OCI-LY1 (cell line): ENCODE data around the gene BRPF1.
"Not testable (repeated sequence)": the region's sequence is repeated elsewhere in the genome, so short reads cannot be mapped to it uniquely, and the experiment has no call there.

Experiments
- H2AFZ ChIP-seq: fragments of 200-600 bp; sonication (generic), shearing (Covaris generic); 2 replicates; pipeline ENCODE4 v1.6.0; 2014; ENCODE audit warnings: antibody characterized with exemption, mild to moderate bottlenecking, low read length
- H3F3A ChIP-seq: fragments of 200-600 bp; sonication (generic), shearing (Covaris generic); 2 replicates; pipeline ENCODE4 v1.6.0; 2014; ENCODE audit warnings: mild to moderate bottlenecking, antibody characterized with exemption, low read length, moderate library complexity; ENCODE audit not compliant: insufficient read depth
- H3K27ac ChIP-seq: fragments of 200-600 bp; sonication (generic); 2 replicates; pipeline ENCODE4 v1.5.1; 2014; ENCODE audit warnings: low read length, mixed run types, mild to moderate bottlenecking, low read depth; ENCODE audit not compliant: poor library complexity, severe bottlenecking
- H3K27me3 ChIP-seq: fragments of 200-600 bp; sonication (generic); 2 replicates; pipeline ENCODE4 v1.6.0; 2014; ENCODE audit warnings: antibody characterized with exemption, mild to moderate bottlenecking, low read length, moderate library complexity; ENCODE audit not compliant: insufficient read depth
- H3K36me3 ChIP-seq: fragments of 200-600 bp; sonication (generic); 2 replicates; pipeline ENCODE4 v1.6.1; 2014; ENCODE audit warnings: mild to moderate bottlenecking, antibody characterized with exemption, low read length, moderate library complexity, mixed read lengths; ENCODE audit not compliant: insufficient read depth
- H3K4me1 ChIP-seq: fragments of 200-600 bp; sonication (generic); 2 replicates; pipeline ENCODE4 v1.5.1; 2014; ENCODE audit warnings: mild to moderate bottlenecking, low read length, moderate library complexity; ENCODE audit not compliant: insufficient read depth, severe bottlenecking
- H3K4me2 ChIP-seq: fragments of 200-600 bp; sonication (generic), shearing (Covaris generic); 2 replicates; pipeline ENCODE4 v1.6.1; 2014; ENCODE audit warnings: low read length
- H3K4me3 ChIP-seq: fragments of 200-600 bp; sonication (generic); 2 replicates; pipeline ENCODE4 v1.5.1; 2014; ENCODE audit warnings: low read length, low read depth, mild to moderate bottlenecking, mixed read lengths; ENCODE audit not compliant: poor library complexity, severe bottlenecking
- H3K79me2 ChIP-seq: fragments of 200-600 bp; shearing (Covaris generic); 2 replicates; pipeline ENCODE4 v1.6.1; 2016; ENCODE audit warnings: mixed run types, low read length, mixed read lengths; ENCODE audit not compliant: insufficient read depth
- H3K9ac ChIP-seq: fragments of 200-600 bp; sonication (generic), shearing (Covaris generic); 2 replicates; pipeline ENCODE4 v1.6.1; 2014; ENCODE audit warnings: mild to moderate bottlenecking, low read length, mixed read lengths
- H3K9me2 ChIP-seq: fragments of 200-600 bp; sonication (generic), shearing (Covaris generic); 2 replicates; pipeline ENCODE4 v1.6.1; 2014; ENCODE audit warnings: low read depth, mild to moderate bottlenecking, low read length, mixed read lengths
- H3K9me3 ChIP-seq: fragments of 200-600 bp; shearing (Covaris generic); 2 replicates; pipeline ENCODE4 v1.6.1; 2014; ENCODE audit warnings: low read length, mixed read lengths
- H4K20me1 ChIP-seq: fragments of 200-600 bp; sonication (generic), shearing (Covaris generic); 2 replicates; pipeline ENCODE4 v1.6.0; 2016; ENCODE audit warnings: mild to moderate bottlenecking, low read length; ENCODE audit not compliant: insufficient read depth
- EZH2 ChIP-seq: fragments of 200-600 bp; sonication (generic), shearing (Covaris generic); IDR thresholded peaks from 2 replicates; pipeline ENCODE4 v1.8.0; 2017; ENCODE audit warnings: borderline replicate concordance, mixed run types, mild to moderate bottlenecking, antibody characterized with exemption, low read length, moderate library complexity, mixed read lengths
- TF ChIP-seq, protein P1 (sequence below): fragments of 200-600 bp; sonication (generic), shearing (Covaris generic); IDR thresholded peaks from 2 replicates; pipeline ENCODE4 v1.5.1; 2017; ENCODE audit warnings: mild to moderate bottlenecking, antibody characterized with exemption, low read length, moderate library complexity, mixed read lengths

Gene BRPF1

DNA sequence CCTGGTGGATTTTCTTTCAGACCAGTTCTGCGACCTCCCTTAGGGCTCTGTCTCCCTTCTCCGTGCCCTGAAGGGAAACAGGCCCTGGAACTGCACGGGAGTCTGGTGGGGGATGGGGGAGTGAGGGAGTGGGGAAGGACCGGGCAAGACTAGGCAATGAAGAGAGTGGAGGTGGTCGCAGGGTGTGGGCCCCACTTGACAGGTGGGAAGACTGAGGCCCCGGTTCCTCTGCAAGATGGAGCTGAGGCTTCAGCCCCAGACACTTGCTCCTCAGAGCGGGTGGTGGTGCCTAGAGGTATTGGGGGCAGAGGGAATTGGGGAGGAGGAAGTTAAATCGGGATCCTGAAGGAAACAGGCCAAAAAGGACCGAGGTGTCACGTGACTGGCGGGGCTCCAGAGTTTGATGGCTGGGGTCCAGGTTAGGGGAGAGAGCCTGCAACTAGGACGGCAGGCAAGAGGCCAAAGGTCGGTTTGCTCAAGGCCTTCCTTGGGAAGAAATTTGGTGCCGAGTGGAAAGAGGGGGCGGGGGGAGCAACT is 38.8 kb downstream of the BRPF1 start:
- Histone ChIP-seq H3K4me3 (no peak overlapping the region), H3K9ac (no peak overlapping the region), H3K79me2 (no peaks in the 10 kb centered on the region)

DNA sequence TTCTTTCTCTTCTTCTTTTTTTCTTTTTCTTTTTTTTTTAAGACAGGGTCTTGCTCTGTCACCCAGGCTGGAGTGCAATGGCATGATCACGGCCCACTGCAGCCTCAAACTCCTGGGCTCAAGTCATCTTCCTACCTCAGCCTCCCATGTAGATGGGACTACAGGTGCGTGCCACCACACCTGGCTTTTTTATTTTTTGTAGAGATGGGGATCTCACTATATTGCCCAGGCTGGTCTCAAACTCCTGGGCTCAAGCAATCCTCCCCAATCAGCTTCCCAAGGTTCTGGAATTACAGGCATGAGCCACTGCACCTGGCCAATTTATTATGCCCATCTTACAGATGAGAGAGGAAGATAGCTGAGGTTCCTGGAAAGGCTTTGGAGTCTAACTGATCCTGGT is 39.5 kb downstream of the BRPF1 start:
- not testable (repeated sequence) for H4K20me1 ChIP-seq, H3K9ac ChIP-seq, H3K27ac ChIP-seq, H2AFZ ChIP-seq, H3K27me3 ChIP-seq, H3K79me2 ChIP-seq, H3K36me3 ChIP-seq, H3K4me2 ChIP-seq, H3K4me3 ChIP-seq, H3F3A ChIP-seq, H3K4me1 ChIP-seq, H3K9me2 ChIP-seq, H3K9me3 ChIP-seq

More for the DNA sequence above, 38.8 kb downstream of the BRPF1 start:
- H3K27me3 ChIP-seq: no peaks in the 10 kb centered on the region
- H3K9me2 ChIP-seq: no peaks in the 10 kb centered on the region
- no peaks in the 10 kb centered on the region for H3K9me3 ChIP-seq
- H4K20me1 ChIP-seq: no peaks in the 10 kb centered on the region
- no peaks in the 10 kb centered on the region for H3K36me3 ChIP-seq
- H3K4me2 ChIP-seq: peak overlapping the region; percentile 51; the same call in 1 of the 2 replicates
- 0 out of 2 replicates have a peak, but pooled peaks cover 3% of the 10 kb centered on the region for H3F3A ChIP-seq
- H3K4me1 ChIP-seq: peaks cover 8% of the 10 kb centered on the region
- TF ChIP-seq, protein P1, sequence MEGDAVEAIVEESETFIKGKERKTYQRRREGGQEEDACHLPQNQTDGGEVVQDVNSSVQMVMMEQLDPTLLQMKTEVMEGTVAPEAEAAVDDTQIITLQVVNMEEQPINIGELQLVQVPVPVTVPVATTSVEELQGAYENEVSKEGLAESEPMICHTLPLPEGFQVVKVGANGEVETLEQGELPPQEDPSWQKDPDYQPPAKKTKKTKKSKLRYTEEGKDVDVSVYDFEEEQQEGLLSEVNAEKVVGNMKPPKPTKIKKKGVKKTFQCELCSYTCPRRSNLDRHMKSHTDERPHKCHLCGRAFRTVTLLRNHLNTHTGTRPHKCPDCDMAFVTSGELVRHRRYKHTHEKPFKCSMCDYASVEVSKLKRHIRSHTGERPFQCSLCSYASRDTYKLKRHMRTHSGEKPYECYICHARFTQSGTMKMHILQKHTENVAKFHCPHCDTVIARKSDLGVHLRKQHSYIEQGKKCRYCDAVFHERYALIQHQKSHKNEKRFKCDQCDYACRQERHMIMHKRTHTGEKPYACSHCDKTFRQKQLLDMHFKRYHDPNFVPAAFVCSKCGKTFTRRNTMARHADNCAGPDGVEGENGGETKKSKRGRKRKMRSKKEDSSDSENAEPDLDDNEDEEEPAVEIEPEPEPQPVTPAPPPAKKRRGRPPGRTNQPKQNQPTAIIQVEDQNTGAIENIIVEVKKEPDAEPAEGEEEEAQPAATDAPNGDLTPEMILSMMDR: no peak
- TF ChIP-seq EZH2: no peak
- H2AFZ ChIP-seq: no peak overlapping the region
- no peak overlapping the region for H3K27ac ChIP-seq

DNA sequence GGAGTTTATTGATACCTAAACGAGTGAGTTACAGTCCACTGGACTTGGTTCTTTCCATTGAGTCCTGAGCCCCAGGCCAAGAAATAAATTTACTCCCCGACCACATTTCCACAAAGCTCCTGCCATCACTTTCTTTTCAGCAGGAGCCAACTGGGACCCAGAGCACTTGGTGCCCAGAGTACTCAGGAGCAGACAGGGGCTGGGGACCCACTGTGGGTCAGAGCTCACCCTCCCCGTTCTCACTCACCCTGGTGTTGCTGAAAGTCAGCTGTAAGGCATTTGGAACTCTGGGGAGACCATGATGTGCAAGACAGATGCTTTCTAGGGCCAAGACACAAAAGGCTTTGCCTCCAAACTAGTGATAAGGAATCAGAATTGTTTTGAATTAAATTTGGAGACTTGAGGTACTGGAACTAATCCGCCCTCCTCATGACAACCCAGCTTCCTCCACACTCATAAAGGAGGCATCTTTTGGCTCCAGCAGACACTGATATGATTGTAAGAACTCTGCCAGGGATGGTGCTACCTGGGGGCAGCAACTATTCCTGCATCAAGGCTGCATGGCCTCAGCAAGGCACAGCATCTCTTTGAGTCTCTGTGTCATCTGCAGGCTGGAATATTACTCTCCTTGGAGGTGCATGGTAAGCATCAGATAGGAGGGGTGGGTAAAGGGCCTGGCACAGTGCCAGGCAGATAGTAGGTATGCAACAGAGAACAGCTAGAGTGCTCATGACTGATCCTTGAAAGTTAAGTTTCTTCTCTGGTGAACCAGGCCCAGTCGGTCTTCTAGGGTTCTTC is 45.6 kb downstream of the BRPF1 start:
- Histone ChIP-seq H3K36me3 (peaks cover 6% of the 10 kb centered on the region; the same call in 1 of the 2 replicates), H3K27ac (no peak overlapping the region), H3K9me3 (no peaks in the 10 kb centered on the region), H3K27me3 (no peaks in the 10 kb centered on the region), H3F3A (no peaks in the 10 kb centered on the region), H3K9me2 (no peaks in the 10 kb centered on the region), H3K79me2 (no peaks in the 10 kb centered on the region), H3K4me3 (no peak overlapping the region), H3K9ac (no peak overlapping the region), H3K4me1 (peaks cover 31% of the 10 kb centered on the region), H4K20me1 (no peaks in the 10 kb centered on the region), H3K4me2 (no peak overlapping the region), H2AFZ (no peak overlapping the region)
- TF ChIP-seq EZH2: no peak
- TF ChIP-seq, protein P1: no peak

DNA sequence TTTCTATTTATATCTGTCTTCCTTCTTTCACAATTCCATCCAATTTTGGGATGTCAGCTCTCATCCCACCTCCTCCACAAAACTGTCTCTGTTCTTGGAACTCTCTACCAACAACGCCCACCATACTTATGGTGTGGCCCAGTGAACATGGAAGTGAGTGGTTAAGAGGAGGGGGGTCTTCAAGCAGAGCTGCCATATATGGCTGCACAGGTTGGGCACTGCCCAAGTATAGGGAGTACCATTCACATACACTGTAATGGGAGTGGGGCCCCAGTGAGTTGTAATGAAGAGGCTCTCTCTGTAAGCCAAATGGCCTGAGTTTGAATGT is 46.1 kb downstream of the BRPF1 start:
- TF ChIP-seq, protein P1: no peak
- no peak for TF ChIP-seq EZH2
- no peak overlapping the region for H3K4me2 ChIP-seq
- peaks cover 12% of the 10 kb centered on the region; the same call in 1 of the 2 replicates for H3K36me3 ChIP-seq
- no peaks in the 10 kb centered on the region for H3F3A ChIP-seq
- H3K79me2 ChIP-seq: no peaks in the 10 kb centered on the region
- no peak overlapping the region for H3K4me3 ChIP-seq
- H3K27ac ChIP-seq: no peak overlapping the region
- no peaks in the 10 kb centered on the region for H3K9me3 ChIP-seq
- no peak overlapping the region for H2AFZ ChIP-seq
- no peaks in the 10 kb centered on the region for H4K20me1 ChIP-seq
- no peak overlapping the region for H3K9ac ChIP-seq
- no peaks in the 10 kb centered on the region for H3K9me2 ChIP-seq
- H3K27me3 ChIP-seq: no peaks in the 10 kb centered on the region
- peaks cover 34% of the 10 kb centered on the region for H3K4me1 ChIP-seq
